Globus pallidus (tissue), 1 donor: ENCODE results near the gene CREBBP.
A peak's percentile ranks its signal among the peaks of the same experiment; 100 is the strongest.
"Not testable (repeated sequence)": the region's sequence is repeated elsewhere in the genome, so short reads cannot be mapped to it uniquely, and the experiment has no call there.

Source experiments
- DNase-seq: peaks from one replicate; pipeline ENCODE4 v3.0.0-alpha.2; 2015; ENCODE audit warnings: low spot score

Gene CREBBP

DNA sequence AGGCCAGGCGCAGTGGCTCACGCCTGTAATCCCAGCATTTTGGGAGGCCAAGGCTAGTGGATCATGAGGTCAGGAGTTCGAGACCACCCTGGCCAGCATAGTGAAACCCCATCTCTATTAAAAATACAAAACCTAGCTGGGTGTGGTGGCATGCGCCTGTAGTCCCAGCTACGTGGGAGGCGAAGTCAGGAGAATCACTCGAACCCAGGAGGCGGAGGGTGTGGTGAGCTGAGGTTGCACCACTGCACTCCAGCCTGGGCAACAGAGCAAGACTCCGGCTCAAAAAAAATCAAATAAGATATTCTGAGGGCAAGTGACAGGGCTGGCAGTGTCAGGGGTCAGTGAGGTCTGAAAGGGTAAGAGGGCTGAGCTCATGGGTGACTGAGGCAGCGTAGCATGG is 166.1 kb downstream of the CREBBP start:
- DNase-seq, result not testable (repeated sequence)

DNA sequence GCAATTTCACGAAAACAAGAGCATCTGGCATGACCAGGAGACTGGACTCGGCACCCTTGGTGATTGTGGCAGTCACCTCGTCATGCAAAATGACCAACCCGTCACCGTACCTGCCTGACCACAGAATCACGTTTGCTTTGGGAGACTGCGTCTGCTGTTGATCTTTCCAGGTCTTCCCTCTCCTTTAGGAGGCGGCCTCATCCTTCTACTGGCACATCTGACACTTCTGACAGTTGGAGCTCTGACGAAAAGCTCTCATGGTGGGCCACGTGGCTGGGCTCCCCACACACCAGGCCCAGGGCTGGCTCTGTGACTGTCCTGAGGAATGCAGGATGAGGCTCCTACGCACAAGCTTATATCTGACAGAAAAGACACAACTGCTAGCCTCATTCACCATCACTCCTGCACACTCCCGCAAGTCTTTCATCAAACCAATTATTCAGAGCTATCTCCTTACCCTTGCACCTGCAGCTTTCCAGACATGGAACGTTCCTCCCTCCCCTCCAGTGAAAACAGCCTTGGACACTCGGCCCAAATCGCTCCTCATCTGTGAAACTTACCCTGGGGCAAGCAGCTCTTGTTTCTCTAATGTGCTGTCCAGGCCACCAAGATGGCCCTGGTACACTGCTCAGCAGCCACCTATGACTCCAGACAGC is 166.8 kb downstream of the CREBBP start:
- no peak for DNase-seq

DNA sequence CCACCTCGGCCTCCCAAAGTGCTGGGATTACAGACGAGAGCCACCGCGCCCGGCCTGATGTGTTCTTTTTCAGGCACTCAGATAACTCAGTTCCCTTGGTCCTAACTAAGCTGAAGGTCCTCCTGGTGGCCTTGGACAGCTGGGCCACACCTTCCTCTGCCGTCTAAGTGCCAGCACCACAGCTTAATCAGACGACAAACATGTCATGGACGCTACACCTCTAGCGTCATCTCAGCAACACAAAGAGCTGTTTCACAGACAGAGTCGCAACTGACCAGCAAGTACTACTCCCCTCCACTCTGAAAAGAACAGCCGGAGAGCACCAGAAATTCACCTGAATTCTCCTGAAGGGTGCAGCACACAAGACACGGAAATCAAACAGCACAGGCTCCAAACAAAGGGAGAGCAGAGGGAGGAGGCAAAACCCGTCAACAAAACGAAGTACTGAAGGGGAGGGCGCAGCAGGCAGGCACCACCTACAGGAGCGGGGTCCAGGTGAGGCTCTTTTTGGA is 167.6 kb downstream of the CREBBP start:
- DNase-seq, result no peak

DNA sequence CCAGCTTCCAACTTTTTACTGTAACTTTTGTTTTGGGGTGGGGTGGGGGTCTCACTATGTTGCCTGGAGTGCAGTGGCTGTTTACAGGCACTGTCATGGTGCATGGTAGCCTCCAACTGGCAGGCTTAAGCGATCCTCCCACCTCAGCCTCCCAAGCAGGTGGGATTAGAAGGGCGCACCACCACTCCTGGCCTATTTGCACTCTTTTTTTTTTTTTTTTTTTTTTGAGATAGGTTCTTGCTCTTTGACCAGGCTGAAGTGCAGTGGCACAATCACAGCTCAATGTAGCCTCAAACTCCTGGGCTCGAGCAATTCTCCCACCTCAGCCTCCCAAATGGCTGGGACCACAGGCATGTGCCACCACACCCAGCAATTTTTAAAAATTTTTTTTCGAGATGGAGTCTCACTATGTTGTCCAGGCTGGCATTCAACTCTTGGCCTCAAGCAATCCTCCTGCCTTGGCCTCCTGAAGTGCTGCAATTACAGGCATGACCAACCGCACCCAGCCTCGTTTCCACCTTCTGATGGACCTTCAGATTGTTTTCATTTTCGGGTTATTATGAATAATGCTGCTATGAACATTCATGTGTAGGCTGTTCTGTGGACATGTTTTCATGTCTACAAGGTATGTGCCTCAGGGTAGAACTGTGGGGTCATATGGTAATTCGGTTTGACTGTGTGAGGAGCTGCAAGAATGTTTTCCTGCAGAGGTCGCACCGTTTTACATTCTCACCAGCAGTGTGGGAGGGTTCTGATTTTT is 174.1 kb downstream of the CREBBP start:
- DNase-seq, result no peak

DNA sequence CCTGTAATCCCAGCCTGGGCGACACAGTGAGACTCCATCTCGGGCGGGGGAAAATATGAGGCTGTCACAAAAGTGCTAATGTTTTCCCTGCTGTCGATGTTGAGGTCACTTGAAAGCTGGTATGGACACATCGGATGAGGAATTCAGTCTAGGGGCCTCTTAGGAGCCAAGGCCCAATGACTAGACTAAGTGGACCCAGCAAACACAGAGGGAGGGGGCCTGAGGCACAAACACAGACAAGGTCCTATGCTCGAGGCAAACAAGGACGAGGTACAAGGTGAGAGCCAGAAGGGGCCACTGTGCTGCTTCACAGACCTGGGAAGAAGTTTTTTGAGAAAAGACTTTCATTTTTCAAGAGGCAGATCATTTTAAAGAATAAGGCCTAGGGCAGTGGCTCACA is 178.4 kb downstream of the CREBBP start:
- no peak for DNase-seq

DNA sequence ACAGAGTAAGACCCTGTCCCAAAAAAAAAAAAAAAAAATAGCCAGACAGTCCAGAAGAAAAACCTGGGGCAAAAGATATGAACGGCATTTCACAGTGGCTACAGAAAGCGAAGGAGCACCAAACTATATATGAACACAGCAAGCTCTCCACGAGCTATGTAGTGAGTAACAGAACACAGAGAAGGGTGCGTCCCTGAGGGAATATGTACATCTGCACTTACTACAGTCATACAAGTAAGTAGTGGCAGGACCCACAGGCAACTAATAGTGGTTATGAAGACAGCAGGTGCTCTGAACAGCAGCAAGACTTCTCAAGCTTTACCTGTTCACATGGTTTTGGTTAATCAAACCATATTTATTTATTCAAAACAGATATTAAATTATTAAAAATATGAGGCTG is 179.0 kb downstream of the CREBBP start:
- DNase-seq, result no peak

DNA sequence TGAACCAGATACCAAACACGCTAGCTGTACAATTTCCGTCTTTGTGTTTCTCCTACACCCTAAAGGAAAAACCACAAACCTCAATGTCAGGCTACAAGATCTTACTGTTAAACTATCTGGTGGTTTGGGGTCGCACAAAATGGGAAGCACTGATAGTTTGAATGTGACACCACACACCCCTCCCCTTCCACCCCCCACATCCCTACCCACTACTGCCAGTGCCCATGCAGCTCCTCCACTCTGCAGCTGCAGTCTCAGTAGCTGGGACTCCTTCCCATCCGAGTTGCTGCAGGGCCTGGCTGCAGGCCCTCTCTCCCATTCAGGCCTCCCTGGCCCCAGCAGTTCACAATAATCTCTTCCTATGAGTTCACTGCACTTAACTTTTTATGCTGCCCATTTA is 181.6 kb downstream of the CREBBP start:
- DNase-seq, result peak; percentile 12

DNA sequence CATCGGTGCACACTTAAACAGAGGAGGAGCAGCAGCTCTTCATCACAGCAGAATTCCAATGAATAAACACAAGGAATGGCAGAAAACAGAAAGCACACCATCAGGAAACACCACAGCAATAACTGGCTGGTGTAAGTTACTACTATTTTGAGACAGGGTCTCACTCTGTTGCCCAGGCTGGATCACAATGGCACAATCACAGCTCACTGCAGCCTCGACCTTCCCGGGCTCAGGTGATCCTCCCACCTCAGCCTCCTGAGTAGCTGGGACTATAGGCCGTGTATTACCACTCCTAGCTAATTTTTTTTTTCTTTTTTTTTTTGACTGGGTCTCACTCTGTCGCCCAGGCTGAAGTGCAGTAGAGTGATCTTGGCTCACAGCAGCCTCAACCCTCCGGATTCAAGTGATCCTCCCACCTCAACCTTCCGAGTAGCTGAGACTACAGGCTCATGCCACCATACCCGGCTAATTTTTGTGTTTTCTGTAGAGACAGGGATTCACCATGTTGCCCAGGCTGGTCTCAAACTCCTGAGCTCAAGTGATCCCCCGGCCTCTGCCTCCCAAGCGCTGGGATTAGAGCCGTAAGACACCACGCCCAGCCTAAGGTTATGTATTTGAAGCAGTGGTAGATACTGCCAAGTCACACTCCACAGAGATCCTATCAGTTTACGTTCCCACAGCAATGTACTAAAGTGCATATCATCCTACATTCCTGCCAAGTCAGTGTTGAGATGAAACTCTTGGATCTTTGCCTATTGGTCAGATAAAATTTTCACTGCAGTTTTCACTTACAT is 183.9 kb downstream of the CREBBP start:
- no peak for DNase-seq

DNA sequence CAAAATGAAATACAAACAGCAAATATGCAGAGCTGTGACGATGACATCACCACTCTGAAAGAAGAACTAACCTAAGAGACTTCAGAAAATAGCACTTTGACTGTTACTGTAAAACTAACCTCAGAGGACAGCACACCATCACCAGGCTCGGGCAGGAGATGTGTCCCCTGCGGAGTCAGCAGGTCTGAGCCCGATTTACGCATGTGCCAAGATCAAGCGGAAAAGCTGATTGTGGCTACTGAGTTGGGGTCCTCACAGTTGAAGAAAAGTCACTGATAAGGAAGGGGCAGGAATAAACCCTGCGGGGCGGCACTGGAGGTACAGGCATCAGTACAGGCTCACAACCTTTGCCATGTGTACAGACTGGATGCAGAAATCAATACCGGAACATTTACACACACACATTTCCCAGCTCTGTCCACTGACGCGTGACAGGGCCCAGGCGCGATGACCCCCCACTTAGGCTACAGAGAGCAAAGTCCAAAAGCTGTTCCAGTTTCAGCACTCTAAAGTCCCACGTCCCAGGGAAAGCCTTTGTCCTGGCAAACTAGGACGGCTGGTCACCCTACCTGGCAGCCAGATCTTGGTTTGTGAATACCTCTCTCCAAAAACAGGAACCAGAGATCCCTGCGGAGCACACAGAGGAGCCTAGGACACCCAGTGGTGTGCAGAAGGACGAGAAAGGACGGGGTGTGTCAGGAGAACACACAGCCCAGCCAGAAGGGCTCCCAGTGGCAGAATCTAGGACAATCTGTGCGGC is 184.7 kb downstream of the CREBBP start:
- DNase-seq, result no peak

DNA sequence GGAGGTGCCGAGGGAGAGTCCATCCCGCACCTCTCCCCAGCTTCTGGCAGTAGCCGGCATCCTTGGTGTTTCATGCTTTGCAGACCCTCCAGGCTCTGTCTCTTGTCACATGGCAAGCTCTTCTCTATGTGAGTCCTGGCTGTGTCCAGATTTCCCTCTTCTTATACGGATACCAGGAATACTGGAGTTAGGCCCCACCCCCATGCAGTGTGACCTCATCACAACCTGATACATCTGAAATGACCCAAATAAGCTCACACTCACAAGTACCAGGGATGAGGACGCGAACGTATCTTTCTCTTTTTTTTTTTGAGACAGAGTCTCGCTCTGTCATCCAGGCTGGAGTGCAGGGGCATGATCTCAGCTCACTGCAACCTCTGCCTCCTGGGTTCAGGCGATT is 186.5 kb downstream of the CREBBP start:
- no peak for DNase-seq

DNA sequence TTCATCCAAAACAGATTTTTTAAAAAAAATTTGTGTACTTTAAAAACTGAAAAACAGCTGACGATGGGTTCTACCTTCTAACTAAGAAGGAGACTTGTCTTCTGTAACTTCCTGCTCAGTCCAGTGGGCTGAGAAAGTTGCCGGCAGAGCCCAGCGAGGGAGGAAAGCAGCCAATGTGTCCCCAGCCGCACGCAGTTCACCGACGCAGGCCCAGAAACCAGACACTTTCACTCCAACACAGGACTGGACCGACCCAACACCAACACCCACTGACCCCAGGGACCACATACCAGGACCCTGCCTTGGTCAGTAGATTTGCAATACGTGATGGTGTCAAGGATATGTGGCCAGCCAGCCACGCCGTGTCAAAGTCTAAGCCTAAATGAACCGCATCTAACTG is 188.8 kb downstream of the CREBBP start:
- no peak for DNase-seq

DNA sequence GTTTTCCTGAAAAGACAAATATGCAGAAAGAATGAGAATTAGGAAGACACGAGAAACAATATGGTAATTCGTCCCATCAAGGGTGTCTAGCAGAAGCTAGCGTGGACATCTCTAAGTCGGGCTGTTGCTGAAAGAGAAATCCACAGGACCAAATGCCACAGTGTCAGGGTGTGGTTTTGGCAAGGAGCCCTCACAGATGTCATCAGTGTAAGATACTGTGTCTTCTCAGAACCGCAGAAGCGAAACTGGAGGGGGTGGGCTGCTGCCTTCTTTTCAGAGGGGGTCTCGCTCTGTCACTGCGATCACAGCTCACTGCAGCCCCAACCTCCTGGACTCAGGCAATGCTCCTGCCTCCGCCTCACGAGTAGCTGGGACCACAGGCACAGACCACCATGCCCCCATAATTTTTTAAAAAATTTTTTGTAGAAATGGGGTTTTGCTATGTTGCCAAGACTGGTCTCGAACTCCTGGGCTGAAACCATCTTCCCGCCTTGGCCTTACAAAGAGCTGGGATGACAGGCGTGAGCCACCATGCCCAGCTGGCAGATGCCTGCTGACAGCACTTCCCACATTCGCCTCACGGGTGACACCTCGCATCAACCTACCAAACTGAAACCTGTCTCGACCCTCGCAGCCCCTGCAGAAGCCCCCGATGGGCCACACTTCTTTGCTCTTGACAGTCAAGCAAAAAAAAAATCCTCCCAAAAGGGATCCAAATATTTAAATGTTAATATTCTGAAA is 189.4 kb downstream of the CREBBP start:
- DNase-seq, result no peak

DNA sequence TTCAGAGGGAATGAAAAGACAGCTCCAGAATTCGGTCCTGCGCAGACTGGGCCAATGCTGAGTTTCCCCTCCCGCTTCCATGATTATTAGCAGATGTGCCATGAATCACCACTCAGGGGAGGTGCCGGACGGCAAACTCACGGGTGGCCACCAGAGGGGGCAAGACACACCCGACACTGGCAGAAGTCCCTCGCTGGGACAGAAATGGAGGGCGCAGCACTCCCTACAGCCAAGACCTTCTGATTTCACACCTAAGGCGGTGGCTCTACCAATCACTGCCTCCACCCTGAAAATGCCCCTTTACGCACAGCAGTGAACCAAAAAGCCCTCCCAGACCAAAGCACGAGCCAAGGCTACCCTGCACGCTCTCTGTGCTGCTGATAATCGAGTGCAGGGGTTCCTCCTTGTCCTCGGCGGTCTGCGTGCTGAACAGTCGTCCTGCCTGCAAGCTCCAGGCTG is 190.0 kb downstream of the CREBBP start:
- DNase-seq, result peak; percentile 92

DNA sequence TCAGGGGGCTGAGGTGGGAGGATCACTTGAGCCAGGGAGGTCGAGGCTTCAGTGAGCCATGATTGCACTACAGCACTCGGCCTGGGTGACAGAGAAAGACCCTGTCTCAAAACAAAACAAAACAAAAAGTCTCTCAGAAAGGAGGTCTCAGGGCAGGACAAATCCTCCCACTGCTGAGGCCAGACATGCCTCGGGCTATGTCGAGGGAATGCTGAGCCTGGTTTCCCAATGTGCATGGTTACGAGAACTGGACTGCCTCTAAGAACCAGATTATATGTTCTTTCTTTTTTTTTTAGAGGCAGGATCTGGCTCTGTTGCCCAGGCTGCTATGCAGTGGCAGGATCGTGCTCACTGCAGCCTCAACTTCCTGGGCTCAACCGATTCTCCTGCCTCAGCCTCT is 190.8 kb downstream of the CREBBP start:
- no peak for DNase-seq

DNA sequence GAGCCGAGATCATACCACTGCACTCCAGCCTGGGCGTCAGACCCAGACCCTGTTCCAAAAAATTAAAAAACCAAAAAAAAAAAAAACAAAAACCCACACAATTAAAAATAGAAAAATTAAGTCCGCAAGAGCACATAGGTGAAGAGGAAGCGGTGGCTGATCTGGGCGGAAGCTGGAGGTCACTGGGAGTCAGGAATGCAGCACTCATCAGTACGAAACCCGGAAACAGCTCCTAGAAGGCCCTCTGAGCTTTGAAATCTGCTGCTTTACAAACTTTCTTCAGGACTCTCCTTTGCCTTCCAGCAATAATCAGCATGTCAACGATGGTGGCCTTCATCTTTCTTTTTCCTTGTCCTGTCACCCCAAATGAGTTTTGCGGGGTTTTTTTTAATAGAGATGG is 192.7 kb downstream of the CREBBP start:
- DNase-seq, result no peak

DNA sequence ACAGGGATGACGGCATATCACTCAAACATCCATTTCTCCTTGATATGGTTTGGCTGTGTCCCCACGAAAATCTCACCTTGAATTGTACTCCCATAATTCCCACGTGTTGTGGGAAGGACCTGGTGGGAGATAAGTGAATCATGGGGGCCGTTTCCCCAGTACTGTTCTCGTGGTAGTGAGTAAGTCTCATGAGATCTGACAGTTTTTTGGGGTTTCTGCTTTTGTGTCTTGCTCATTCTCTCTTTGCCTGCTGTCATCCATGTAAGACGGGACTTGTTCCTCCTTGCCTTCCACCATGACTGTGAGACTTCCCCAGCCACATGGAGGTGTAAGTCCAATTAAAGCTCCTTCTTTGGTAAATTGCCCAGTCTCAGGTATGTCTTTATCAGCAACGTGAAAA is 193.5 kb downstream of the CREBBP start:
- DNase-seq, result no peak

DNA sequence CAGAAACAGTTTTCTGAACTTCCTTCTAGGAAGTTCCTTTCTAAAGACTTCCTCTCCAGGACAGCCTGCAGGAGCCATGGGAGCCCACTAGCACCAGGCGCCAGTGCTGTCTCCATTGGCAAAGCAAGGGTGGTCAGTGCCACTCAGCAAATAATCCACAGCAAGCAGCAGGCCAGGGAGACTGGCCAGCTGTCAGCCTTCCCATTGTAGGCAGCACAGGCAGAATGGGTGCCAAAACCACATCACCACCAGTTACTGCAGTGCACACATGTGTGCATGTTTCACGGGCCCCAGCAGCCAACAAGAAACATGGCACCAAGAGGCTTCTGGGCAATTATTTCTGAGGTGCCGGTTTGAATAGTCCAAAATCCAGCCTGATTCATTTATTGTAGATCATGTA is 199.3 kb downstream of the CREBBP start:
- peak; percentile 52 for DNase-seq

DNA sequence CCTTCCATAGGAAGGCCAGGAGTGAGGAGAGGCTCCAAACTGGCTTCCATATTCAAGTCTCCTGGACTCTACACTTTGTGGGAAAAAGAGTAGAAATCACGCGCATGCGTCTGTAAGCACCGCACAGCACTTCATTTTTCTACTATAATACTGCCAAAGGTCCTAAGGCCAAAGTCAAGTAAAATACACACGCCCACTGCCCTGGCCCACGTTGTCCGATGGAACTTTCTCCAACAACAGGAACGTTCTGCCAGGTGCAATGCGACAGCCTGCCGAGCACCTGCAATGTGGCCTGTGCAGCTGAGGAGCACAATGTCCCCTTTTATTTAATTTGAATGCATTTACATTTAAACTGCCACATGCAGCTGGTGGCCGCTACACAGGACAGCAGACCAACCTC is 202.5 kb downstream of the CREBBP start:
- no peak for DNase-seq

DNA sequence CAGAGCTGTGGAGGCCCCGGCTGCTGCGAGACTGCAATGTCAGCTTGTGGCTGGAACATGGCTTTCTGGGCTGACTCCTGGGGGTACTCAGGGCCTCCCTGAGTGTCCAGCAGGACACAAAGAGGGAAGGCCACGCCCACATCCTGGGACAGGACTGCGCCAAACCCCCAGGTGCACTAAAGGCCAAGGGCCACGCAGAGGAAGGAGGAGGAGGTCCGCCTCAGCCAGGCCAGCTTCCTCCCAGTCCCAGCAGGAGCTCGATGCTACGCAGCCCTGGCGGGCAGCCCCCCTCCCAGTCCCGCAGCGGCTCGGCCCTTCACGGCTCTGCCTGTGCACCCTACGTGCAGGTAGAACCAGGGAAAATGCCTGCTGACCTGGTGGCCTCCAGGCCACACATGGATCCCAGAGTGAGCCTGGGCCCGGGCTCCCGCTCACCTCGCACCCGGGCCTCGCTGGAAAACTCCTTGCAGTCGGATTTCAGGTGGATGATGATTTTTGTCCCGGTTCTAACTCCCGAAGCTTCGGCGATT is 204.8 kb downstream of the CREBBP start:
- DNase-seq, result no peak
